Endothelial cell (in vitro differentiated cells): ENCODE measurements around the gene AFDN. TPM values are rescaled to one million over a fixed set of nuclear protein-coding genes. Genes with fewer than 3 reads are reported as not detected.

Experiments used
- DNase-seq: peaks from one replicate; pipeline ENCODE4 v3.0.0; 2021; ENCODE audit warnings: low spot score
- H3K27ac Mint-ChIP-seq: one replicate; pipeline ENCODE4 v1.8.0; 2021; ENCODE audit warnings: mixed read lengths, inconsistent platforms; ENCODE audit not compliant: unreplicated experiment
- H3K27me3 Mint-ChIP-seq: one replicate; pipeline ENCODE4 v1.8.0; 2021; ENCODE audit warnings: mild to moderate bottlenecking, moderate library complexity, mixed read lengths, inconsistent platforms; ENCODE audit not compliant: unreplicated experiment
- H3K36me3 Mint-ChIP-seq: one replicate; pipeline ENCODE4 v1.8.0; 2021; ENCODE audit warnings: mild to moderate bottlenecking, low read depth, mixed read lengths, inconsistent platforms; ENCODE audit not compliant: unreplicated experiment
- H3K4me1 Mint-ChIP-seq: one replicate; pipeline ENCODE4 v1.8.0; 2021; ENCODE audit warnings: mild to moderate bottlenecking, mixed read lengths, inconsistent platforms; ENCODE audit not compliant: unreplicated experiment
- H3K4me3 Mint-ChIP-seq: one replicate; pipeline ENCODE4 v1.8.0; 2021; ENCODE audit warnings: mild to moderate bottlenecking, mixed read lengths, inconsistent platforms; ENCODE audit not compliant: unreplicated experiment
- H3K9me3 Mint-ChIP-seq: one replicate; pipeline ENCODE4 v1.8.0; 2021; ENCODE audit warnings: mixed read lengths, inconsistent platforms; ENCODE audit not compliant: unreplicated experiment
- total RNA-seq: library from RNA; stranded (reverse); fragmentation: NEBNext Ultra II Directional; extraction: Animal tissue kit (Norgen Biotek cat#: 25700); gene quantifications from one replicate; pipeline ENCODE4 v1.2.1, GENCODE V29; 2021; ENCODE audit not compliant: unreplicated experiment
- TF ChIP-seq, protein P1 (sequence below): fragments of 200-600 bp; sonication (generic); IDR thresholded peaks from one replicate; pipeline ENCODE4 v1.5.0; 2021; ENCODE audit warnings: antibody characterized with exemption; ENCODE audit not compliant: unreplicated experiment

AFDN gene
- total RNA-seq, 1 donor from 2014 or later, result 306 TPM

- Mint-ChIP-seq H3K36me3 (no peaks in the 10 kb centered on the region), H3K4me3 (no peak overlapping the region), H3K4me1 (no peaks in the 10 kb centered on the region), H3K9me3 (no peaks in the 10 kb centered on the region), H3K27ac (no peak overlapping the region), H3K27me3 (peaks cover 2% of the 10 kb centered on the region)
- TF ChIP-seq, protein P1, sequence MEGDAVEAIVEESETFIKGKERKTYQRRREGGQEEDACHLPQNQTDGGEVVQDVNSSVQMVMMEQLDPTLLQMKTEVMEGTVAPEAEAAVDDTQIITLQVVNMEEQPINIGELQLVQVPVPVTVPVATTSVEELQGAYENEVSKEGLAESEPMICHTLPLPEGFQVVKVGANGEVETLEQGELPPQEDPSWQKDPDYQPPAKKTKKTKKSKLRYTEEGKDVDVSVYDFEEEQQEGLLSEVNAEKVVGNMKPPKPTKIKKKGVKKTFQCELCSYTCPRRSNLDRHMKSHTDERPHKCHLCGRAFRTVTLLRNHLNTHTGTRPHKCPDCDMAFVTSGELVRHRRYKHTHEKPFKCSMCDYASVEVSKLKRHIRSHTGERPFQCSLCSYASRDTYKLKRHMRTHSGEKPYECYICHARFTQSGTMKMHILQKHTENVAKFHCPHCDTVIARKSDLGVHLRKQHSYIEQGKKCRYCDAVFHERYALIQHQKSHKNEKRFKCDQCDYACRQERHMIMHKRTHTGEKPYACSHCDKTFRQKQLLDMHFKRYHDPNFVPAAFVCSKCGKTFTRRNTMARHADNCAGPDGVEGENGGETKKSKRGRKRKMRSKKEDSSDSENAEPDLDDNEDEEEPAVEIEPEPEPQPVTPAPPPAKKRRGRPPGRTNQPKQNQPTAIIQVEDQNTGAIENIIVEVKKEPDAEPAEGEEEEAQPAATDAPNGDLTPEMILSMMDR, result no peak
- DNase-seq, result no peak
These were observed 192.0 kb downstream of the AFDN start for GRCh38 chr6:168018664-168019063.

- Mint-ChIP-seq H3K4me3 (no peak overlapping the region), H3K4me1 (no peaks in the 10 kb centered on the region), H3K36me3 (no peaks in the 10 kb centered on the region), H3K9me3 (no peaks in the 10 kb centered on the region), H3K27ac (no peak overlapping the region), H3K27me3 (peaks cover 2% of the 10 kb centered on the region)
- no peak for DNase-seq
- TF ChIP-seq, protein P1, result no peak
These were observed 193.5 kb downstream of the AFDN start for GRCh38 chr6:168020242-168020641.

DNA sequence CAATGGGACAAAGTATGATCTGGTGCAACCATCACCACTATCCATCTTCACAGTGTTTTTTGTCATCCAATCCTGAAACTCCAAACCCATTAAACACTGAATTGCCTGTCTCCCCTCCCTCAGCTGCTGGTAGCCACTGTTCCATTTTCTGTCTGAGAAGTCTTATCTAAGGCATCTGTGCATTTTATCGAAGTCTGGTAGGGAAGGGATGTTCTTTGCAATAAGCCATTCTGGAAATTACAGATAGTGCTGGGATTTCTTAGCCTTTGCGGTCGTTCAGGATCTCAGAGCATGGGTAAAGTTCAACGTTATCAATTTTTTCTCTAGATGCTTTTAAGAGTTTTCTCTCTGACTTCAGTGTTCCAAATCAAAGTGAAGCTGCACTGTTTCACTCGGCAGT lies 194.9 kb downstream of the AFDN start:
- H3K27ac Mint-ChIP-seq, result no peak overlapping the region
- no peaks in the 10 kb centered on the region for H3K9me3 Mint-ChIP-seq
- TF ChIP-seq, protein P1, result no peak
- no peaks in the 10 kb centered on the region for H3K36me3 Mint-ChIP-seq
- H3K4me3 Mint-ChIP-seq, result no peak overlapping the region
- H3K4me1 Mint-ChIP-seq, result no peaks in the 10 kb centered on the region
- peaks cover 2% of the 10 kb centered on the region for H3K27me3 Mint-ChIP-seq
- DNase-seq, result no peak

Other genes starting within 250 kb of the AFDN start
- gene KIF25, start 170.8 kb downstream of the AFDN start, total RNA-seq, result not detected